ENCODE measurements around the gene POLD3. TPM values are rescaled to one million over a fixed set of nuclear protein-coding genes. Genes with fewer than 3 reads are reported as not detected.

POLD3 gene
- total RNA-seq, 6 donors from 2014 or later = 7.4 to 20.8 (median 16.4) TPM

- ATAC-seq (ENCODE audit: low FRiP score in 2 of 2) = no peak
- Histone ChIP-seq H3K27me3 (no peaks in the 10 kb centered on the region), H3K4me3 (no peak overlapping the region), H3K4me1 (peaks cover 7 to 13% (median 10%) of the 10 kb centered on the region in 4 donors), H3K27ac (no peak overlapping the region), H3K9me3 (no peaks in the 10 kb centered on the region), H3K36me3 (no peaks in the 10 kb centered on the region)
- TF ChIP-seq EP300 (IDR thresholded peaks at IDR 0.05) (no peak), CTCF (IDR thresholded peaks at IDR 0.05) (no peak), POLR2AphosphoS5 (IDR thresholded peaks at IDR 0.05) (no peak)
- DNase-seq = peak in 1 of 2 donors; percentile 38
- 77 to 79% methylated on average over 10 to 11 of the region's 12 CpGs for WGBS, 2 donors
Observed at GRCh38 chr11:74681686-74682651, 89.6 kb downstream of the POLD3 start.

DNA sequence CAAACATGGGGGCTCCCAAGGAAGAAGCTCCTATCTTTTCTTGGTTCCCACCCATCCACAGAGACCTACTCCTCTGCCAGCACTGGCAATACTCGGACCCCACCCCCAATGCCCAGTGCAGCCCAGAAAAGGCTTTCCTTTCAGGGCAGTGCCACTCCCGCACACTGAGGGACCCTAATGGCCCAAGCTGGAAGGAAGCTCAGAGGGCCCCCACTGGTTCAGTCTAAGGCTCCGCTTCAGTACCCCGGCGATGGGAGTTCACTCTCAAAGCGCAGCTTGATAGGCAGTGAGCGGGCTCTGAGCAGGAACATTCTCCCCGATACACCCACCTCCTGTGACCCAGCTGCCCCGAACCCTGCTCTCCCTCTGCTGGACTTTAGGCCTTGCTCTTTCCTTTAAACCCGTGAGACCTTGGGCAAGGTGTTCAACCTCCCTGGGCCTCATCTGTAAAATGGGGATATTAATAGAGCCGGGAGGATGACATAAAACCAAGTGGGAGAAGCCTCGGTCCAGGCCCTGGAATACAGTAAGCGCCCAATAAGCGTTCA is 90.4 kb downstream of the POLD3 start:
- no peaks in the 10 kb centered on the region for H3K27me3 ChIP-seq
- H3K36me3 ChIP-seq = no peaks in the 10 kb centered on the region
- ATAC-seq (ENCODE audit: low FRiP score in 2 of 2) (no peak), DNase-seq (peak in 1 of 2 donors; percentile 15)
- WGBS, 2 donors = 94 to 97% methylated on average over 11 to 14 of the region's 14 CpGs
- TF ChIP-seq POLR2AphosphoS5 (IDR thresholded peaks at IDR 0.05) (no peak), CTCF (IDR thresholded peaks at IDR 0.05) (no peak), POLR2A (IDR thresholded peaks at IDR 0.05) (no peak), EP300 (IDR thresholded peaks at IDR 0.05) (no peak)
- H3K27ac ChIP-seq = peak overlapping the region in 1 of 4 donors; percentile 9
- peak overlapping the region in 3 of 4 donors; percentile 38 to 54 (median 46) for H3K4me3 ChIP-seq
- H3K9me3 ChIP-seq = no peaks in the 10 kb centered on the region
- H3K4me1 ChIP-seq = peaks cover 7 to 13% (median 10%) of the 10 kb centered on the region in 4 donors

DNA sequence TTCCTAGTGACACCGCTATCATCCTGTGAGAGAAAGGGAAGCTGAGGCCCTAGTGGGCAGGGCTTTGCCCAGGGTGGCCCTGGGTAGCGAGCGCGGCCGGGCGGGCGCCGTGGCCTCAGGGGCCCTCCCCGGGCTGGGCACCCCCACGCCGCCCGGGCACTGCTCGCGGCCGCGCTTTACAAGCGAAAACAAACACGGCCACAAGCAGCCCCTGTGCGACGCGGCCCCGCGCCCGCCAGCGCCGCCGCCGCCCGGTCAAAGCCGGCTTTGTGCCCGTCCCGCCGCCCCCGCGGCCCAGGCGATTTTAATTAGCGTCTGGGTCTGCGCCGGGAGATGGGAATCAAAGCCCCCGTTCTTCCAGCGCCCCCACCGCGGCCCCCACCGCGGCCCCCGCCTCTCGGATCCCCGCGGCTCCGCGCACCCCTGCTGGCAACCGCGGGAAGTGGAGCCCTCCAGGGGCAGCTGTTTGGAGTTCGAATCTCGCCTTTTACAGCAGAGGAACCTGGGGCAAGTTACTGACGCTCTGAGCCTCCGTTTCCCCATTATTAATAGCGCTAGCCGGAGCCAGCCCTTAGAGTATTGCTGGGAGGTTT is 91.0 kb downstream of the POLD3 start:
- H3K27me3 ChIP-seq = no peaks in the 10 kb centered on the region
- H3K4me1 ChIP-seq = peaks cover 7 to 13% (median 10%) of the 10 kb centered on the region in 4 donors
- no peak for TF ChIP-seq EP300 (IDR thresholded peaks at IDR 0.05)
- TF ChIP-seq CTCF (IDR thresholded peaks at IDR 0.05) = peak in 4 of 6 experiments; percentile 23 to 57 (median 34)
- no peak for TF ChIP-seq POLR2A (IDR thresholded peaks at IDR 0.05)
- TF ChIP-seq POLR2AphosphoS5 (IDR thresholded peaks at IDR 0.05) = no peak
- H3K36me3 ChIP-seq = no peaks in the 10 kb centered on the region
- H3K4me3 ChIP-seq = peak overlapping the region; percentile 10 to 54 (median 42)
- DNase-seq = peak; percentile 22 to 92
- peak overlapping the region in 1 of 4 donors; percentile 9 for H3K27ac ChIP-seq
- ATAC-seq (ENCODE audit: low FRiP score in 2 of 2) = peak in 1 of 2 donors; percentile 52
- H3K9me3 ChIP-seq = no peaks in the 10 kb centered on the region
- WGBS, 2 donors = 4 to 40% methylated on average over 2 to 28 of the region's 59 CpGs

- peak overlapping the region in 3 of 4 donors; percentile 38 to 54 (median 46) for H3K4me3 ChIP-seq
- WGBS, 2 donors = 74 to 82% methylated on average over 11 to 12 of the region's 12 CpGs
- no peak for ATAC-seq (ENCODE audit: low FRiP score in 2 of 2)
- TF ChIP-seq CTCF (IDR thresholded peaks at IDR 0.05) (no peak), POLR2A (IDR thresholded peaks at IDR 0.05) (no peak), POLR2AphosphoS5 (IDR thresholded peaks at IDR 0.05) (no peak), EP300 (IDR thresholded peaks at IDR 0.05) (no peak)
- H3K36me3 ChIP-seq = no peaks in the 10 kb centered on the region
- no peaks in the 10 kb centered on the region for H3K27me3 ChIP-seq
- no peaks in the 10 kb centered on the region for H3K9me3 ChIP-seq
- H3K27ac ChIP-seq = no peak overlapping the region
- H3K4me1 ChIP-seq = peaks cover 7 to 13% (median 10%) of the 10 kb centered on the region in 4 donors
- peak in 1 of 2 donors; percentile 20 for DNase-seq
Observed at GRCh38 chr11:74683941-74684481, 91.6 kb downstream of the POLD3 start.

Data from upper lobe of left lung (tissue), 6 donors.